PC-9 (cell line): ENCODE measurements around the gene CCDC182. TPM values are rescaled to one million over a fixed set of nuclear protein-coding genes. Genes with fewer than 3 reads are reported as not detected.

Experiments
- BruUV-seq: library from RNA; stranded (reverse); fragments of 400-500 nt; replicated peaks from 2 replicates; lab custom pipeline; 2021; lab: Mats Ljungman, UMichigan
- CTCF ChIA-PET: fragments of 300-600 bp; sonication (Branson Sonifier 250); formaldehyde crosslinking; loops from one replicate; lab custom pipeline; 2022; ENCODE audit warnings: antibody characterized with exemption; lab: Charles Lee
- POLR2A ChIA-PET: fragments of 300-600 bp; sonication (Branson Sonifier 250); formaldehyde crosslinking; loops from one replicate; lab custom pipeline; 2022; ENCODE audit warnings: antibody characterized with exemption; ENCODE audit not compliant: unreplicated experiment; lab: Charles Lee
- DNase-seq, 2 experiments: peaks; one replicate each; pipeline versions ENCODE4 v3.0.0 to v3.0.0-alpha.2; 2015 to 2022; ENCODE audit warnings: mixed read lengths in 1 of 2
- H2AFZ ChIP-seq: fragments of 200-600 bp; sonication (generic); 2 replicates; pipeline ENCODE4 v1.8.1; 2017; ENCODE audit warnings: antibody characterized with exemption
- H3F3A ChIP-seq: fragments of 200-600 bp; sonication (generic); 2 replicates; pipeline ENCODE4 v1.8.1; 2017; ENCODE audit warnings: antibody characterized with exemption, mild to moderate bottlenecking, low read depth; ENCODE audit not compliant: insufficient read depth
- H3K27ac ChIP-seq: fragments of 200-600 bp; sonication (generic); 2 replicates; pipeline ENCODE4 v1.6.1; 2016; ENCODE audit warnings: mixed run types
- H3K27me3 ChIP-seq: fragments of 200-600 bp; sonication (generic); 2 replicates; pipeline ENCODE4 v1.6.1; 2016; ENCODE audit warnings: low read depth, mixed run types; ENCODE audit not compliant: insufficient read depth
- H3K36me3 ChIP-seq: fragments of 200-600 bp; sonication (generic); 2 replicates; pipeline ENCODE4 v1.6.1; 2016; ENCODE audit warnings: low read depth, mixed run types
- H3K4me1 ChIP-seq: fragments of 200-600 bp; sonication (generic); replicated peaks from 2 replicates; pipeline ENCODE4 v1.6.1; 2016; ENCODE audit warnings: mixed run types; ENCODE audit not compliant: insufficient read depth
- H3K4me2 ChIP-seq: fragments of 200-600 bp; sonication (generic); 2 replicates; pipeline ENCODE4 v1.6.1; 2017; ENCODE audit warnings: mixed run types
- H3K4me3 ChIP-seq: fragments of 200-600 bp; sonication (generic); 2 replicates; pipeline ENCODE4 v1.6.1; 2016; ENCODE audit warnings: mixed run types
- H3K79me2 ChIP-seq: fragments of 200-600 bp; sonication (generic); 2 replicates; pipeline ENCODE4 v1.6.1; 2017; ENCODE audit warnings: low read depth, mixed run types
- H3K9me2 ChIP-seq: fragments of 200-600 bp; sonication (generic); 2 replicates; pipeline ENCODE4 v1.8.1; 2017; ENCODE audit warnings: mild to moderate bottlenecking; ENCODE audit not compliant: insufficient read depth
- H3K9me3 ChIP-seq: fragments of 200-600 bp; sonication (generic); 2 replicates; pipeline ENCODE4 v1.8.1; 2016; ENCODE audit warnings: low read depth; ENCODE audit not compliant: insufficient read depth
- H4K20me1 ChIP-seq: fragments of 200-600 bp; sonication (generic); 2 replicates; pipeline ENCODE4 v1.8.1; 2017; ENCODE audit not compliant: insufficient read depth
- CTCF ChIP-seq: fragments of 200-600 bp; sonication (generic); conservative IDR thresholded peaks from 2 replicates; pipeline ENCODE4 v1.6.1; 2017; ENCODE audit warnings: mixed run types, antibody characterized with exemption, mild to moderate bottlenecking, moderate library complexity
- EZH2 ChIP-seq: fragments of 200-600 bp; sonication (generic); IDR thresholded peaks from 2 replicates; pipeline ENCODE4 v1.8.0; 2017; ENCODE audit warnings: antibody characterized with exemption, low read depth
- intact Hi-C: fragments of 100-400 bp; cut with micrococcal nuclease; formaldehyde crosslinking; loops from one replicate; pipeline ENCODE4 v1.10.0; 2022; ENCODE audit not compliant: unreplicated experiment
- total RNA-seq: library from RNA; stranded (reverse); gene quantifications from 2 replicates; pipeline ENCODE4 v1.2.3, GENCODE V29; 2021

Gene CCDC182
- total RNA-seq, 1 experiment from 2014 or later: not detected

GRCh38 chr17:57752031-57752905, 7.2 kb upstream of the CCDC182 start:
- Histone ChIP-seq H3K4me2 (no peak overlapping the region), H3K27ac (no peak overlapping the region), H3K36me3 (no peaks in the 10 kb centered on the region), H3K9me2 (no peaks in the 10 kb centered on the region), H3K9me3 (no peaks in the 10 kb centered on the region), H3K79me2 (no peaks in the 10 kb centered on the region), H3K27me3 (peaks cover 56% of the 10 kb centered on the region), H2AFZ (no peak overlapping the region), H3K4me3 (no peak overlapping the region), H3F3A (no peaks in the 10 kb centered on the region), H3K4me1 (no peaks in the 10 kb centered on the region), H4K20me1 (no peaks in the 10 kb centered on the region; the same call in 1 of the 2 replicates)
- no peak for DNase-seq
- TF ChIP-seq EZH2 (no peak), CTCF (no peak)
- CTCF ChIA-PET: no interaction called here
- no TSS peak for BruUV-seq
- POLR2A ChIA-PET: no interaction called here
- intact Hi-C loops: no loop called here

GRCh38 chr17:57751348-57751971, 6.4 kb upstream of the CCDC182 start:
- POLR2A ChIA-PET: no interaction called here
- Histone ChIP-seq H3K4me3 (no peak overlapping the region), H3K9me3 (no peaks in the 10 kb centered on the region), H3K4me1 (no peaks in the 10 kb centered on the region), H3K79me2 (no peaks in the 10 kb centered on the region), H4K20me1 (no peaks in the 10 kb centered on the region; the same call in 1 of the 2 replicates), H3K9me2 (no peaks in the 10 kb centered on the region), H3K27me3 (peaks cover 56% of the 10 kb centered on the region), H3K27ac (no peak overlapping the region), H2AFZ (no peak overlapping the region), H3F3A (no peaks in the 10 kb centered on the region), H3K36me3 (no peaks in the 10 kb centered on the region), H3K4me2 (no peak overlapping the region)
- BruUV-seq: no TSS peak
- TF ChIP-seq CTCF (no peak), EZH2 (no peak)
- intact Hi-C loops: no loop called here
- no peak for DNase-seq
- CTCF ChIA-PET: no interaction called here

GRCh38 chr17:57750895-57751294, 5.8 kb upstream of the CCDC182 start:
- Histone ChIP-seq H3K9me3 (no peaks in the 10 kb centered on the region), H4K20me1 (no peaks in the 10 kb centered on the region; the same call in 1 of the 2 replicates), H3K27ac (no peak overlapping the region), H3K36me3 (no peaks in the 10 kb centered on the region), H3K27me3 (peaks cover 56% of the 10 kb centered on the region), H3F3A (no peaks in the 10 kb centered on the region), H3K9me2 (no peaks in the 10 kb centered on the region), H3K4me3 (no peak overlapping the region), H3K4me1 (no peaks in the 10 kb centered on the region), H3K79me2 (no peaks in the 10 kb centered on the region), H3K4me2 (no peak overlapping the region), H2AFZ (no peak overlapping the region)
- no TSS peak for BruUV-seq
- POLR2A ChIA-PET: no interaction called here
- no peak for TF ChIP-seq EZH2
- TF ChIP-seq CTCF: no peak
- DNase-seq: no peak
- CTCF ChIA-PET: no interaction called here
- intact Hi-C loops: no loop called here
